PFSK-1 (cell line): ENCODE results near the gene E4F1.

Experiments used
- POLR2AphosphoS5 ChIP-seq: IDR thresholded peaks from 2 replicates; pipeline ENCODE4 v1.6.1; 2012; ENCODE audit warnings: low read depth, mild to moderate bottlenecking, control low read depth, low read length, moderate library complexity
- SIN3A ChIP-seq: IDR thresholded peaks from 2 replicates; pipeline ENCODE4 v1.6.1; 2012; ENCODE audit warnings: mild to moderate bottlenecking, low read length, moderate library complexity, borderline replicate concordance; ENCODE audit not compliant: insufficient read depth
- TF ChIP-seq, protein P1 (sequence below), 2 experiments: IDR thresholded peaks; 2 replicates each; pipeline versions ENCODE4 v1.6.1 to v1.8.0; 2011 to 2012; ENCODE audit warnings: low read depth in 2 of 2, low read length in 2 of 2, control low read depth in 1 of 2, inconsistent platforms in 1 of 2, mild to moderate bottlenecking in 1 of 2, moderate library complexity in 1 of 2; ENCODE audit not compliant: insufficient read depth in 1 of 2

DNA sequence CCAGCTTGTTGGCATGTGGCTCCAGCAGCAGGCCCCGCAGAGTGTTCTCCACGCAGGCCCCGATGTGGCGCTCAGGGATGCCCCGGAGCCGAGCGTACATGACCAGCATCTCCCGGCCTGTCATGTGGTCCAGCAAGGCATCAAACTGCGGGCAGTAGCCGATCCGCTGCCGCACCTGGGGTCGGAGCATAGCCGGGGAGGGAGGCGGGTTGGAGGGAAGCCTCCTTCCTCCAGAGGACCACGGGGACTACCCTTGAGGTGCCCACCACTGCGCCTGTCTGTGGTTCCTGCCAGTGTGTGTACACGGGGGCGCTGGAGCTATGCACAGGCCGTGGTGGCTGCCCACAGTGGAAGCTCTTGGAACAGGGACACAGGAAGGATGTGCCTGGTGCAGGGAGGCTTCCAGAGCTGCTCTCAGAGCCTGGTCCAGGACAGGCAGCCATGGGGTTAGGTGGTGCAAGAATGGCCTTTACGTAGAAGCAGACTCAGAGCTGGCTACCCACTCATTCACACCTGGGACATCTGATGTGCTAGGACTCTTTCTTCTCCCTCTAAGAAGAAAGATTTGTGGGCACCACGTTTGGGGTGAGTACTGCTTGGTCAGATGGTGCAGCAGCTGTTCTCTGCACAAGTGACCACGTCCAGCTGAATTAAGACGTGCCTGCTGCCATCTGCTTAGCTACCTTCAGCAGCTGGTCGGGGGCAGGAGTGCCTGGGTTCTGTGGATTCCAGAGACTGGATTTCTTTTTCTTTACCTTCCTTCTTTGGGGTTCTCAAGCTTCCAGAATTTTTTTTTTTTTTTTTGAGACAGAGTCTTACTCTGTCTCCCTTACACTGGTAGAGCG is 55.8 kb downstream of the E4F1 start:
- no peak for TF ChIP-seq SIN3A
- TF ChIP-seq POLR2AphosphoS5: no peak
- TF ChIP-seq, protein P1, sequence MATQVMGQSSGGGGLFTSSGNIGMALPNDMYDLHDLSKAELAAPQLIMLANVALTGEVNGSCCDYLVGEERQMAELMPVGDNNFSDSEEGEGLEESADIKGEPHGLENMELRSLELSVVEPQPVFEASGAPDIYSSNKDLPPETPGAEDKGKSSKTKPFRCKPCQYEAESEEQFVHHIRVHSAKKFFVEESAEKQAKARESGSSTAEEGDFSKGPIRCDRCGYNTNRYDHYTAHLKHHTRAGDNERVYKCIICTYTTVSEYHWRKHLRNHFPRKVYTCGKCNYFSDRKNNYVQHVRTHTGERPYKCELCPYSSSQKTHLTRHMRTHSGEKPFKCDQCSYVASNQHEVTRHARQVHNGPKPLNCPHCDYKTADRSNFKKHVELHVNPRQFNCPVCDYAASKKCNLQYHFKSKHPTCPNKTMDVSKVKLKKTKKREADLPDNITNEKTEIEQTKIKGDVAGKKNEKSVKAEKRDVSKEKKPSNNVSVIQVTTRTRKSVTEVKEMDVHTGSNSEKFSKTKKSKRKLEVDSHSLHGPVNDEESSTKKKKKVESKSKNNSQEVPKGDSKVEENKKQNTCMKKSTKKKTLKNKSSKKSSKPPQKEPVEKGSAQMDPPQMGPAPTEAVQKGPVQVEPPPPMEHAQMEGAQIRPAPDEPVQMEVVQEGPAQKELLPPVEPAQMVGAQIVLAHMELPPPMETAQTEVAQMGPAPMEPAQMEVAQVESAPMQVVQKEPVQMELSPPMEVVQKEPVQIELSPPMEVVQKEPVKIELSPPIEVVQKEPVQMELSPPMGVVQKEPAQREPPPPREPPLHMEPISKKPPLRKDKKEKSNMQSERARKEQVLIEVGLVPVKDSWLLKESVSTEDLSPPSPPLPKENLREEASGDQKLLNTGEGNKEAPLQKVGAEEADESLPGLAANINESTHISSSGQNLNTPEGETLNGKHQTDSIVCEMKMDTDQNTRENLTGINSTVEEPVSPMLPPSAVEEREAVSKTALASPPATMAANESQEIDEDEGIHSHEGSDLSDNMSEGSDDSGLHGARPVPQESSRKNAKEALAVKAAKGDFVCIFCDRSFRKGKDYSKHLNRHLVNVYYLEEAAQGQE (IDR thresholded peaks at IDR 0.05; ENCODE audit: insufficient read depth in 1 of 2, low read depth in 2 of 2, low read length in 2 of 2): no peak
